Measurements from ENCODE around the gene PCDHA9.
"Not testable (repeated sequence)": the region's sequence is repeated elsewhere in the genome, so short reads cannot be mapped to it uniquely, and the experiment has no call there.

The PCDHA9 gene, protein sequence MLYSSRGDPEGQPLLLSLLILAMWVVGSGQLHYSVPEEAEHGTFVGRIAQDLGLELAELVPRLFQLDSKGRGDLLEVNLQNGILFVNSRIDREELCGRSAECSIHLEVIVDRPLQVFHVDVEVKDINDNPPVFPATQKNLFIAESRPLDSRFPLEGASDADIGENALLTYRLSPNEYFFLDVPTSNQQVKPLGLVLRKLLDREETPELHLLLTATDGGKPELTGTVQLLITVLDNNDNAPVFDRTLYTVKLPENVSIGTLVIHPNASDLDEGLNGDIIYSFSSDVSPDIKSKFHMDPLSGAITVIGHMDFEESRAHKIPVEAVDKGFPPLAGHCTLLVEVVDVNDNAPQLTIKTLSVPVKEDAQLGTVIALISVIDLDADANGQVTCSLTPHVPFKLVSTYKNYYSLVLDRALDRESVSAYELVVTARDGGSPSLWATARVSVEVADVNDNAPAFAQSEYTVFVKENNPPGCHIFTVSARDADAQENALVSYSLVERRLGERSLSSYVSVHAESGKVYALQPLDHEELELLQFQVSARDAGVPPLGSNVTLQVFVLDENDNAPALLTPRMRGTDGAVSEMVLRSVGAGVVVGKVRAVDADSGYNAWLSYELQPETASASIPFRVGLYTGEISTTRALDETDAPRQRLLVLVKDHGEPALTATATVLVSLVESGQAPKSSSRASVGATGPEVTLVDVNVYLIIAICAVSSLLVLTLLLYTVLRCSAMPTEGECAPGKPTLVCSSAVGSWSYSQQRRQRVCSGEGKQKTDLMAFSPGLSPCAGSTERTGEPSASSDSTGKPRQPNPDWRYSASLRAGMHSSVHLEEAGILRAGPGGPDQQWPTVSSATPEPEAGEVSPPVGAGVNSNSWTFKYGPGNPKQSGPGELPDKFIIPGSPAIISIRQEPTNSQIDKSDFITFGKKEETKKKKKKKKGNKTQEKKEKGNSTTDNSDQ

DNA sequence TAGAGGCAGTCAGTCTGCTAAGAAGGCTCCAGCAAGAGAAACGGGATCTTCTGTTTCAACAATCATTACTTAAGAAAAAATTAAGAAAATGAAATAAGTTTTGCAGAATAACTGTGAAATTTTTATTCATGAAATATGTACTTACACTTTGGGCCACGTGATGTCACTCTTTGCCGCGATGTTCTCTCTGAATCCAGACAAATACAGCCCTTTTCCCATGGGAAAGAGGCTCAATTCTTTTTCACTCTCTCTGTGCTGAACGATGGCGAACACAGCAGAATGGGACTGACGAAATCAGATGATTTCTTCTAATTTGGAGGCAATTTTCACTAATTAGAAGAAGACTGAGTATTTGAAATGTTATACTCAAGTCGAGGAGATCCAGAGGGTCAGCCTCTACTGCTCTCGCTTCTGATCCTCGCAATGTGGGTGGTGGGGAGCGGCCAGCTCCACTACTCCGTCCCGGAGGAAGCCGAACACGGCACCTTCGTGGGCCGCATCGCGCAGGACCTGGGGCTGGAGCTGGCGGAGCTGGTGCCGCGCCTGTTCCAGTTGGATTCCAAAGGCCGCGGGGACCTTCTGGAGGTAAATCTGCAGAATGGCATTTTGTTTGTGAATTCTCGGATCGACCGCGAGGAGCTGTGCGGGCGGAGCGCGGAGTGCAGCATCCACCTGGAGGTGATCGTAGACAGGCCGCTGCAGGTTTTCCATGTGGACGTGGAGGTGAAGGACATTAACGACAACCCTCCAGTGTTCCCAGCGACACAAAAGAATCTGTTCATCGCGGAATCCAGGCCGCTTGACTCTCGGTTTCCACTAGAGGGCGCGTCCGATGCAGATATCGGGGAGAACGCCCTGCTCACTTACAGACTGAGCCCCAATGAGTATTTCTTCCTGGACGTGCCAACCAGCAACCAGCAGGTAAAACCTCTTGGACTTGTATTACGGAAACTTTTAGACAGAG, at the start of gene PCDHA9:
Gene PCDHA9, plus strand, starts transcription at position 244 of the 964 bp plus-strand sequence. Its CDS starts 114 bp downstream, at position 358.
- not testable (repeated sequence) for DNase-seq (ENCODE audit: low spot score)

DNA sequence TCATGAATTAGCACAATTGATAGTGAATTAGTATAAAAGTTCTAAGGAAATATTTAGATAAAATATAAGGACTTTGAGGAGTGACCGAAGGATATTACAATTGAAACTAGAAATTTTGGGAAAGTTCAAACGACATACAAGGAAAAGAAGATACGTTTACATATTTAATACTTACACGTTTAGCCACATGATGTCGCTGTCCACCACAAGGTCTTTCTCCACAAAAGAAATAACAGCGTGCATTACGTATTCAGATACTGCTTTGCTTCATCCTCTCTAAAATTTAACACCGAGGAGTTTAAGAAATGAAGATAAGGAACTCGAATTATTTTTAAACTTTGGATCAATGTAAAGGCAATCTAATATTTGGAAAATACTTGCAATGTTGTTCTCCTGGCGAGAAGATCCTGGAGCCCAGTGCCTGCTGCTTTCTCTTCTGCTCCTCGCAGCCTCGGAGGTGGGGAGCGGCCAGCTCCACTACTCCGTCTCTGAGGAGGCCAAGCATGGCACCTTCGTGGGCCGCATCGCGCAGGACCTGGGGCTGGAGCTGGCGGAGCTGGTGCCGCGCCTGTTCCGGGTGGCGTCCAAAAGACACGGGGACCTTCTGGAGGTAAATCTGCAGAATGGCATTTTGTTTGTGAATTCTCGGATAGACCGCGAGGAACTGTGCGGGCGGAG, 47.2 kb upstream of the PCDHA9 start, which contains the start of gene PCDHA3:
Gene PCDHA3, plus strand, starts transcription at position 242 of the 678 bp plus-strand sequence.
- peak; percentile 42 for DNase-seq (ENCODE audit: low spot score)

DNA sequence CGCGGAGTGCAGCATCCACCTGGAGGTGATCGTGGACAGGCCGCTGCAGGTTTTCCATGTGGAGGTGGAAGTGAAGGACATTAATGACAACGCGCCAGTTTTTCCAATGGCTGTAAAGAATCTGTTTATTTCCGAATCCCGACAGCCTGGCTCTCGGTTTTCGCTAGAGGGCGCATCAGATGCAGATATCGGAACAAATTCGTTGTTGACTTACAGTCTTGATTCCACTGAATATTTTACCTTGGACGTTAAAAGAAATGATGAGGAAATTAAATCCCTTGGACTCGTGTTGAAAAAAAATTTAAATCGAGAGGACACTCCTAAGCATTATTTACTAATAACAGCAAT, 46.7 kb upstream of the PCDHA9 start:
- peak; percentile 28 for DNase-seq (ENCODE audit: low spot score)

DNA sequence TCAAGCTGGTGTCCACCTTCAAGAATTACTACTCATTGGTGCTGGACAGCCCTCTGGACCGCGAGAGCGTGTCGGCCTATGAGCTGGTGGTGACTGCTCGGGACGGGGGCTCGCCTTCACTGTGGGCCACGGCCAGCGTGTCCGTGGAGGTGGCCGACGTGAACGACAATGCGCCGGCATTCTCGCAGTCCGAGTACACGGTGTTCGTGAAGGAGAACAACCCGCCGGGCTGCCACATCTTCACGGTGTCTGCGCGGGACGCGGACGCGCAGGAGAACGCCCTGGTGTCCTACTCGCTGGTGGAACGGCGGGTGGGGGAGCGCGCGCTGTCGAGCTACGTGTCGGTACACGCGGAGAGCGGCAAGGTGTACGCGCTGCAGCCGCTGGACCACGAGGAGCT, 45.8 kb upstream of the PCDHA9 start:
- not testable (repeated sequence) for DNase-seq (ENCODE audit: low spot score)

DNA sequence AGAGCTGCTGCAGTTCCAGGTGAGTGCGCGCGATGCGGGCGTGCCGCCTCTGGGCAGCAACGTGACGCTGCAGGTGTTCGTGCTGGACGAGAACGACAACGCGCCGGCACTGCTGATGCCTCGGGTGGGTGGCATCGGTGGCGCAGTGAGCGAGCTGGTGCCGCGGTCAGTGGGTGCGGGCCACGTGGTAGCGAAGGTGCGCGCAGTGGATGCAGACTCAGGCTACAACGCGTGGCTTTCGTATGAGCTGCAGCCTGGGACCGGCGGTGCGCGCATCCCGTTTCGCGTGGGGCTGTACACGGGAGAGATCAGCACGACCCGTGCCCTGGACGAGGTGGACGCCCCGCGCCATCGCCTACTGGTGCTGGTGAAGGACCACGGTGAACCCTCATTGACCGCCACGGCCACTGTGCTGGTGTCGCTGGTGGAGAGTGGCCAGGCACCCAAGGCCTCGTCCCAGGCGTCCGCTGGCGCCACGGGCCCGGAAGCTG, 45.4 kb upstream of the PCDHA9 start:
- DNase-seq (ENCODE audit: low spot score), result no peak

DNA sequence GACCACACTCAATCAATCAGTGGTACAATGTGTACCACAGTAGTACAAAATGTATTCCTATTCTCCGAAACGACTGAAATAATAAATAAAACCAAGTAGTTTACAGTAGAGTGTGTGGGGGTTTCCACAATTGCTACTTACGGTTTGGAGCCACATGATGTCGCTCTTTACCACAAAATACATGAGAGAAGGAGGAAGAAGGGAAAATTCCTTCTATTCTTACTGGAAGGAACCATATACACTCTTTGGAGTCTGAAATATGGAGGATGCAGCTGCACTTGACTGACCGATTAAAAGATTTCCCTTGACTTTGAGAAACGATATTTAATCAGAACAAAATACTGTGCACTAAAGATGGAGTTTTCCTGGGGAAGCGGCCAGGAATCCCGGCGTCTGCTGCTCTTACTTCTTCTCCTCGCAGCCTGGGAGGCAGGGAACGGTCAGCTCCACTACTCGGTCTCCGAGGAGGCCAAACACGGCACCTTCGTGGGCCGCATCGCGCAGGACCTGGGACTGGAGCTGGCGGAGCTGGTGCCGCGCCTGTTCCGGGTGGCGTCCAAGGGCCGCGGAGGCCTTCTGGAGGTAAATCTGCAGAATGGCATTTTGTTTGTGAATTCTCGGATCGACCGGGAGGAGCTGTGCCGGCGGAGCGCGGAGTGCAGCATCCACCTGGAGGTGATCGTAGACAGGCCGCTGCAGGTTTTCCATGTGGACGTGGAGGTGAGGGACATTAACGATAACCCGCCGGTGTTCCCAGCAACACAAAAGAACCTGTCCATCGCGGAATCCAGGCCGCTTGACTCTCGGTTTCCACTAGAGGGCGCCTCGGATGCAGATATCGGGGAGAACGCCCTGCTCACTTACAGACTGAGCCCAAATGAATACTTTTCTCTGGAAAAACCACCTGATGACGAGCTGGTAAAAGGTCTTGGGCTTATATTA, 41.1 kb upstream of the PCDHA9 start, which contains the start of gene PCDHA4:
Gene PCDHA4, plus strand, starts transcription at position 235 of the 942 bp plus-strand sequence.
- no peak for DNase-seq (ENCODE audit: low spot score)

DNA sequence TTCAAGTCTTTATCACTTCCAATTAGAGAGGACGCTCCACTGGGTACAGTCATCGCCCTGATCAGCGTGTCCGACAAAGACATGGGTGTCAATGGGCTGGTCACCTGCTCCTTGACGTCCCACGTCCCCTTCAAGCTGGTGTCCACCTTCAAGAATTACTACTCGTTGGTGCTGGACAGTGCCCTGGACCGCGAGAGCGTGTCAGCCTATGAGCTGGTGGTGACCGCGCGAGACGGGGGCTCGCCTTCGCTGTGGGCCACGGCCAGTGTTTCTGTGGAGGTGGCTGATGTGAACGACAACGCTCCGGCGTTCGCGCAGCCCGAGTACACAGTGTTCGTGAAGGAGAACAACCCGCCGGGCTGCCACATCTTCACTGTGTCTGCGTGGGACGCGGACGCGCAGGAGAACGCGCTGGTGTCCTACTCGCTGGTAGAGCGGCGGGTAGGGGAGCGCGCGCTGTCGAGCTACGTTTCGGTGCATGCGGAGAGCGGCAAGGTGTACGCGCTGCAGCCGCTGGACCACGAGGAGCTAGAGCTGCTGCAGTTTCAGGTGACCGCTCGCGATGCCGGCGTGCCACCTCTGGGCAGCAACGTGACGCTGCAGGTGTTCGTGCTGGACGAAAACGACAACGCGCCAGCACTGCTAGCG, 39.8 kb upstream of the PCDHA9 start:
- DNase-seq (ENCODE audit: low spot score), result not testable (repeated sequence)

DNA sequence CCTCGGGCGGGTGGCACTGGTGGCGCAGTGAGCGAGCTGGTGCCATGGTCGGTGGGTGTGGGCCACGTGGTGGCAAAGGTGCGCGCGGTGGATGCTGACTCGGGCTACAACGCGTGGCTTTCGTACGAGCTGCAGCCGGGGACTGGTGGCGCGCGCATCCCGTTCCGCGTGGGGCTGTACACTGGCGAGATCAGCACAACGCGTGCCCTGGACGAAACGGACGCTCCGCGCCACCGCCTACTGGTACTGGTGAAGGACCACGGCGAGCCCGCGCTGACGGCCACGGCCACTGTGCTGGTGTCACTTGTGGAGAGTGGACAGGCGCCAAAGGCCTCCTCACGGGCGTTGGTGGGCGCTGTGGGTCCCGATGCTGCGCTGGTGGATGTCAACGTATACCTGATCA, 39.3 kb upstream of the PCDHA9 start:
- no peak for DNase-seq (ENCODE audit: low spot score)

DNA sequence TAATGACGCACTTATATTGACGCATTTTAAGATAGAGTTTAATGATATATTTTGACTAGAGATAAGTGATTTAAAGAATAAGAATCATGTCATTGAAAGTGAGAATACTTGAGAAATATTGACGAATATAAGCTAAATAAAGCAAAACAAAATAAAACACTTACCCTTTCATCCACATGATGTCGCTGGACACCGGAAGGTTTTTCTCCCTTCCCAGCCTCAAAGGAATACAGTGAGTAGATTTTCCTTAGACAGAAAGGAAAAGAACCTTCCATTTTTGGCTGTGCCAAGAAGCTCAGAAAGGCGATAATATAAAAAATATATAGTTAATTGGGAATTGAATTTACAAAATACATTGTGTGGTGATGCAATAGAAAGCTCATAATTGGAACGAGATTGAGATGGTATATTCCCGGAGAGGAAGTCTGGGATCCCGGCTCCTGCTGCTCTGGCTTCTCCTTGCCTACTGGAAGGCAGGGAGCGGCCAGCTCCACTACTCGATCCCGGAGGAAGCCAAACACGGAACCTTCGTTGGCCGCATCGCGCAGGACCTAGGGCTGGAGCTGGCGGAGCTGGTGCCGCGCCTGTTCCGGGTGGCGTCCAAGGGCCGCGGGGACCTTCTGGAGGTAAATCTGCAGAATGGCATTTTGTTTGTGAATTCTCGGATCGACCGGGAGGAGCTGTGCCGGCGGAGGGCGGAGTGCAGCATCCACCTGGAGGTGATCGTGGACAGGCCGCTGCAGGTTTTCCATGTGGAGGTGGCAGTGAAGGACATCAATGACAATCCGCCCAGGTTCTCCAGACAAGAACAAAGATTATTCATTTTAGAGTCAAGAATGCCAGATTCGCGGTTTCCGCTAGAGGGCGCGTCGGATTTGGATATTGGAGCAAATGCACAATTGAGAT, 26.6 kb upstream of the PCDHA9 start, which contains the start of gene PCDHA5:
Gene PCDHA5, plus strand, starts transcription at position 239 of the 906 bp plus-strand sequence.
- no peak for DNase-seq (ENCODE audit: low spot score)

DNA sequence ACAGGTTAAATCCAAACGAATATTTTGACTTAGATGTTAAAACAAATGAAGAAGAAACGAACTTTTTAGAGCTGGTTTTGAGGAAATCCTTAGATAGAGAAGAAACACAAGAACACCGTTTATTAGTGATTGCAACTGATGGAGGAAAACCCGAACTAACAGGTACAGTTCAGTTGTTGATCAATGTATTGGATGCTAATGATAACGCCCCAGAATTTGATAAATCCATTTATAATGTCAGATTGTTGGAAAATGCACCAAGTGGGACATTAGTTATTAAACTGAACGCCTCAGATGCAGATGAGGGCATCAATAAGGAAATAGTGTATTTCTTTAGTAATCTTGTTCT, 25.9 kb upstream of the PCDHA9 start:
- DNase-seq (ENCODE audit: low spot score), result no peak

DNA sequence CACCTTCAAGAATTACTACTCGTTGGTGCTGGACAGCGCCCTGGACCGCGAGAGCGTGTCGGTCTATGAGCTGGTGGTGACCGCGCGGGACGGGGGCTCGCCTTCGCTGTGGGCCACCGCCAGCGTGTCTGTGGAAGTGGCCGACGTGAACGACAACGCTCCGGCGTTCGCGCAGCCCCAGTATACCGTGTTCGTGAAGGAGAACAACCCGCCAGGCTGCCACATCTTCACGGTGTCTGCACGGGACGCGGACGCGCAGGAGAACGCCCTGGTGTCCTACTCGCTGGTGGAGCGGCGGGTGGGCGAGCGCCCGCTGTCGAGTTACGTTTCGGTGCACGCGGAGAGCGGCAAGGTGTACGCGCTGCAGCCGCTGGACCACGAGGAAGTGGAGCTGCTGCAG, 25.2 kb upstream of the PCDHA9 start:
- DNase-seq (ENCODE audit: low spot score), result not testable (repeated sequence)

DNA sequence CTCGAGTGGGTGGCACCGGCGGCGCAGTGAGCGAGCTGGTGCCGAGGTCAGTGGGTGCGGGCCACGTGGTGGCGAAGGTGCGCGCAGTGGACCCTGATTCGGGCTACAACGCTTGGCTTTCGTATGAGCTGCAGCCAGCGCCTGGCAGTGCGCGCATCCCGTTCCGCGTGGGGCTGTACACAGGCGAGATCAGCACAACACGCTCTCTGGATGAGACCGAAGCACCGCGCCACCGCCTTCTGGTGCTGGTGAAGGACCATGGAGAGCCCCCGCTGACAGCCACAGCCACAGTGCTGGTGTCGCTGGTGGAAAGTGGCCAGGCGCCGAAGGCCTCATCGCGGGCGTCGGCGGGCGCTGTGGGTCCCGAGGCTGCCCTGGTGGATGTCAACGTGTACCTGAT, 24.7 kb upstream of the PCDHA9 start:
- no peak for DNase-seq (ENCODE audit: low spot score)

DNA sequence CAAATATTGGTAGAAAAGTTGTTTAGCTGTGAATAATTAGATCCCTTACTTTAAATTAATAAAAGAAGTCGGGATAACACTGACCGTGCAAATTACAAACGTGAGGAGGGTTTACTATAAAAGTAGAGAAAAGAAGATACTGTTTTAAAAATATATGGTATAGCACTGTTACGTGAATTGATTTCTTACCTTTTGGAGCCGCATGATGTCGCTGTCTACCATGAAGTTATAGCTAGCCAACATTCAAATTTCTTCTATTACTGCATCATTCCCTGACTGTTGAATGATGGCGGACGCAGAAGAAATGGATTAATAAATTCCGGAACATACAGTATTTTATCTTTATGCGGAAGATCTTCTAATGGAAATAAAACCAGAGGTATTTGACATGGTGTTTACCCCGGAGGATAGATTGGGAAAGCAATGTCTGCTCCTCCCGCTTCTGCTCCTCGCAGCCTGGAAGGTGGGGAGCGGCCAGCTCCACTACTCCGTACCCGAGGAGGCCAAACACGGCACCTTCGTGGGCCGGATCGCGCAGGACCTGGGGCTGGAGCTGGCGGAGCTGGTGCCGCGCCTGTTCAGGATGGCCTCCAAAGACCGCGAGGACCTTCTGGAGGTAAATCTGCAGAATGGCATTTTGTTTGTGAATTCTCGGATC, 20.3 kb upstream of the PCDHA9 start, which contains the start of gene PCDHA6:
Gene PCDHA6, plus strand, starts transcription at position 257 of the 658 bp plus-strand sequence. Its CDS starts 132 bp downstream, at position 389.
- DNase-seq (ENCODE audit: low spot score), result no peak

DNA sequence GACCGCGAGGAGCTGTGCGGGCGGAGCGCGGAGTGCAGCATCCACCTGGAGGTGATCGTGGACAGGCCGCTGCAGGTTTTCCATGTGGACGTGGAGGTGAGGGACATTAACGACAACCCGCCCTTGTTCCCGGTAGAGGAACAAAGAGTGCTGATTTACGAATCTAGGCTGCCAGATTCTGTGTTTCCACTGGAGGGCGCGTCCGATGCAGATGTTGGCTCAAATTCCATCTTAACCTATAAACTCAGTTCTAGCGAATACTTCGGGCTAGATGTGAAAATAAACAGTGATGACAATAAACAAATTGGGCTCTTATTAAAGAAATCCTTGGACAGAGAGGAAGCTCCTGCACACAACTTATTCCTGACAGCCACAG, 19.8 kb upstream of the PCDHA9 start:
- no peak for DNase-seq (ENCODE audit: low spot score)

DNA sequence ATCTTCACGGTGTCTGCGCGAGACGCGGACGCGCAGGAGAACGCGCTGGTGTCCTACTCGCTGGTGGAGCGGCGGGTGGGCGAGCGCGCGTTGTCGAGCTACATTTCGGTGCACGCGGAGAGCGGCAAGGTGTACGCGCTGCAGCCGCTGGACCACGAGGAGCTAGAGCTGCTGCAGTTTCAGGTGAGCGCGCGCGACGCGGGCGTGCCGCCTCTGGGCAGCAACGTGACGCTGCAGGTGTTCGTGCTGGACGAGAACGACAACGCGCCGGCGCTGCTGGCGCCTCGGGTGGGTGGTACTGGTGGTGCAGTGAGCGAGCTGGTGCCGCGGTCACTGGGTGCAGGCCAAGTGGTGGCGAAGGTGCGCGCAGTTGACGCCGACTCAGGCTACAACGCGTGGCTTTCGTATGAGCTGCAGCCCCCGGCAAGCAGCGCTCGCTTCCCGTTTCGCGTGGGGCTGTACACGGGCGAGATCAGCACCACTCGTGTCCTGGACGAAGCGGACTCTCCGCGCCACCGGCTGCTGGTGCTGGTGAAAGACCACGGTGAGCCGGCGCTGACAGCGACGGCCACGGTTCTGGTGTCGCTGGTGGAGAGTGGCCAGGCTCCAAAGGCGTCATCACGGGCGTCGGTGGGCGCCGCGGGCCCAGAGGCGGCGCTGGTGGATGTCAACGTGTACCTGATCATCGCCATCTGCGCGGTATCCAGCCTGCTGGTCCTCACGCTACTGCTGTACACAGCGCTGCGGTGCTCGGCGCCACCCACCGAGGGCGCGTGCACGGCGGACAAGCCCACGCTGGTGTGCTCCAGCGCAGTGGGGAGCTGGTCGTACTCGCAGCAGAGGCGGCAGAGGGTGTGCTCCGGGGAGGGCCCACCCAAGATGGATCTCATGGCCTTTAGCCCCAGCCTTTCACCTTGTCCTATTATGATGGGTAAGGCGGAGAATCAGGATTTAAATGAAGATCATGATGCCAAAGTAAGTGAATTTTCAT, 18.4 kb upstream of the PCDHA9 start:
- not testable (repeated sequence) for DNase-seq (ENCODE audit: low spot score)

DNA sequence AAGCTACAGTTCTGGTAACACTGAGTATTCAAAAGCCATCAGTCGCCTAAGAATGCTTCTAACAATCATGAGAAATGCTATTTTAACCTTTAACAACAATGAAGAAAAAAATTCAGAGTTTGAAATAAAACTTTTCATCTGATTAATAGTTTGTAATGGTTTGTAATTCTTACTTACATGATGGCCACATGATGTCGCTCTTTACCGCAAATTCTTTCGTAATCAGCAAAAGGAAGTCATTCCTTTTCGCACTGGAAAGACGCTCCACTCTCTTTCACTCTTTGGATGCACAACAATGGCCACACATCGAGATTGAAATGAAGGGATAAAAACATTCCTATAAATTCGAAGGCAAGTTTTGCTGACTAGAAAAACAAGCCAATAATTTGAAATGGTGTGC, 14.2 kb upstream of the PCDHA9 start, which contains the start of gene PCDHA7:
Gene PCDHA7, plus strand, starts transcription at position 277 of the 400 bp plus-strand sequence. Its CDS starts 115 bp downstream, at position 392.
- DNase-seq (ENCODE audit: low spot score), result no peak
